C4-2B (cell line): ENCODE data around the gene MED23.

Experiments used
- CTCF ChIP-seq: fragments of 450-650 bp; conservative IDR thresholded peaks from 2 replicates; pipeline ENCODE4 v1.5.1; 2017; ENCODE audit warnings: mild to moderate bottlenecking
- ZFX ChIP-seq: fragments of 450-650 bp; IDR thresholded peaks from 2 replicates; pipeline ENCODE4 v1.6.1; 2017

- no peak for TF ChIP-seq CTCF
- no peak for TF ChIP-seq ZFX
Measured at GRCh38 chr6:131654326-131654725, 26.3 kb upstream of the MED23 start.
